GM23248 (cell line): ENCODE results near the gene SRRM4.

Experiments
- EZH2 ChIP-seq: fragments of 200-600 bp; sonication (generic); IDR thresholded peaks from 2 replicates; pipeline ENCODE4 v1.6.1; 2018; ENCODE audit warnings: antibody characterized with exemption, mild to moderate bottlenecking; ENCODE audit not compliant: insufficient read depth, poor library complexity, severe bottlenecking
- EZH2phosphoT487 ChIP-seq: fragments of 200-600 bp; sonication (generic); IDR thresholded peaks from 2 replicates; pipeline ENCODE4 v1.6.1; 2018; ENCODE audit warnings: antibody characterized with exemption, moderate library complexity, mild to moderate bottlenecking, low read depth; ENCODE audit not compliant: insufficient read depth

DNA sequence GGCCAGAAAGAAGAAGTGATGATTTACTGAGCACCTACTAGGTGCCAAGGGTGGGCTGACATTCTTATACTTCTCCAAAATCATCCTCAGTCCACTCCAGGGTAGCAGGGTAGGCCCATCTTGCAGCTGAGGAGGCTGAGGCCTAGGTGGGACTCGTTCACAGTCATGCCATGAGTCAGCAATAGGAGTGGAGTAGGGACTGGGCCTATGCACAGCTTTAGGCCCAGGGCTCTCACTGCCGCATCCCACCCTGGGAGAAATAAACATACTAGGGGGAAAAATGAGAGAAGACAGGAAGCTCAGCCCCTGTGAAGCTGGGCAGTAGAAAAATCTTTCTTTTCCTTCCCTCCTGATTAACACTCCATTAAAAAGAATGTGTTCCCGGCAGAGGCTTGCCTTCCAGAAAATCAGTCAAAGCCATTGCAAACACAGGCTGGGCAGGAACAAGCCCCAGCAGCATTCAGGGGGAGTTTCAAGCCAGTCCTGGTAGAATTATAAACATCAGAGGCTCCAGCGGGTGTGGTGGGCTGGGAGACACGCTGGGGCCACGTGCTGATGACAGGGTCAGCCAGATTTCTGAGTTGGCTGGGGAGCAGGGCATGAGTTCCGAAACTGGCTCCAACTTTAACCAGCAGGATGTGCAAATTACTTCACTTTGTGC is 199.2 kb downstream of the SRRM4 start:
- no peak for TF ChIP-seq EZH2
- no peak for TF ChIP-seq EZH2phosphoT487
